B cell (primary cell): ENCODE measurements around the gene FCRL6. TPM values are rescaled to one million over a fixed set of nuclear protein-coding genes. Genes with fewer than 3 reads are reported as not detected.

Experiments
- ATAC-seq: fragments of 200-7000 bp; cut with Tn5 transposase; one replicate; pipeline ENCODE4 v1.10.0; 2021; ENCODE audit warnings: low read depth, mild to moderate bottlenecking, moderate number of reproducible peaks, moderate library complexity
- CTCF ChIA-PET: fragments of 350-600 bp; sonication (Branson Sonifier 250); formaldehyde crosslinking; loops from one replicate; lab custom pipeline; 2021; ENCODE audit warnings: antibody characterized with exemption, inconsistent platforms; lab: Charles Lee
- POLR2A ChIA-PET: fragments of 350-600 bp; sonication (Branson Sonifier 250); formaldehyde crosslinking; loops from one replicate; lab custom pipeline; 2021; ENCODE audit warnings: antibody characterized with exemption; lab: Charles Lee
- DNase-seq: peaks from one replicate; pipeline ENCODE4 v3.0.0; 2013
- H2AFZ ChIP-seq: 2 replicates; pipeline ENCODE4 v1.6.1; 2012; ENCODE audit warnings: mild to moderate bottlenecking, low read depth, low read length; ENCODE audit not compliant: insufficient read depth, poor library complexity, severe bottlenecking
- H3K27ac ChIP-seq, 2 donors: 1 replicate in 1 of 2; 2 replicates in 1 of 2; pipeline ENCODE4 v1.5.1; 2012 to 2013; ENCODE audit warnings: low read length in 2 of 2, mild to moderate bottlenecking in 2 of 2, moderate library complexity in 1 of 2
- H3K27me3 ChIP-seq, 4 experiments: fragments of 200-600 bp in 1 of 4; sonication (generic) in 1 of 4; replicated peaks in 1 of 4; 1 replicate in 2 of 4; 2 replicates in 2 of 4; pipeline versions ENCODE4 v1.6.1 to v1.7.0; 2013 to 2016; ENCODE audit warnings: low read length in 3 of 4, mild to moderate bottlenecking in 2 of 4, mixed read lengths in 1 of 4, moderate library complexity in 1 of 4; ENCODE audit not compliant: insufficient read depth in 4 of 4, control insufficient read depth in 3 of 4; ENCODE audit errors: control extremely low read depth in 1 of 4
- H3K36me3 ChIP-seq, 2 experiments: replicated peaks in 1 of 2; 1 replicate in 1 of 2; 2 replicates in 1 of 2; pipeline versions ENCODE4 v1.6.1 to v1.7.1; 2013; ENCODE audit warnings: low read length in 1 of 2; ENCODE audit not compliant: insufficient read depth in 2 of 2, control insufficient read depth in 1 of 2; ENCODE audit errors: control extremely low read depth in 1 of 2, extremely low read depth in 1 of 2
- H3K4me1 ChIP-seq, 2 donors: fragments of 200-600 bp in 1 of 2; sonication (generic) in 1 of 2; 1 replicate in 1 of 2; 2 replicates in 1 of 2; pipeline versions ENCODE4 v1.5.1 to v1.6.1; 2013 to 2017; ENCODE audit warnings: low read length in 2 of 2; ENCODE audit not compliant: control insufficient read depth in 2 of 2, insufficient read depth in 2 of 2
- H3K4me2 ChIP-seq: replicated peaks from 2 replicates; pipeline ENCODE3; 2012; ENCODE audit warnings: mild to moderate bottlenecking, low read depth, low read length; ENCODE audit not compliant: poor library complexity, severe bottlenecking
- H3K4me3 ChIP-seq, 5 experiments: fragments of 200-600 bp in 1 of 5; sonication (generic) in 1 of 5; 1 replicate in 3 of 5; 2 replicates in 2 of 5; pipeline versions ENCODE4 v1.5.1 to v1.7.0; 2011 to 2016; ENCODE audit warnings: low read length in 4 of 5, mild to moderate bottlenecking in 4 of 5, low read depth in 2 of 5, control low read depth in 1 of 5, moderate library complexity in 1 of 5; ENCODE audit not compliant: insufficient read depth in 1 of 5; ENCODE audit errors: control extremely low read depth in 1 of 5, extremely low read depth in 1 of 5
- H3K79me2 ChIP-seq: fragments of 200-600 bp; sonication (generic); one replicate; pipeline ENCODE4 v1.6.0; 2016; ENCODE audit warnings: low read length; ENCODE audit not compliant: control insufficient read depth, insufficient read depth
- H3K9ac ChIP-seq: fragments of 200-600 bp; sonication (generic); 2 replicates; pipeline ENCODE4 v1.6.1; 2017; ENCODE audit warnings: mild to moderate bottlenecking, low read length, moderate library complexity
- H3K9me3 ChIP-seq, 3 donors: one replicate each; pipeline versions ENCODE4 v1.6.1 to v1.7.1; 2013; ENCODE audit warnings: low read length in 2 of 3; ENCODE audit not compliant: control insufficient read depth in 2 of 3, insufficient read depth in 1 of 3; ENCODE audit errors: control extremely low read depth in 1 of 3
- H4K20me1 ChIP-seq: 2 replicates; pipeline ENCODE4 v1.6.0; 2012; ENCODE audit warnings: mild to moderate bottlenecking, low read length; ENCODE audit not compliant: insufficient read depth, control insufficient read depth, poor library complexity, severe bottlenecking
- H3K27ac Mint-ChIP-seq: one replicate; pipeline ENCODE4 v1.8.0; 2021; ENCODE audit warnings: mixed read lengths
- H3K27me3 Mint-ChIP-seq: one replicate; pipeline ENCODE4 v1.8.0; 2021; ENCODE audit warnings: mixed read lengths
- H3K4me1 Mint-ChIP-seq: one replicate; pipeline ENCODE4 v1.8.0; 2021; ENCODE audit warnings: mixed read lengths
- H3K4me3 Mint-ChIP-seq: one replicate; pipeline ENCODE4 v1.8.0; 2021; ENCODE audit warnings: mixed read lengths
- H3K9me3 Mint-ChIP-seq: one replicate; pipeline ENCODE4 v1.8.0; 2022; ENCODE audit warnings: mixed read lengths; ENCODE audit not compliant: insufficient read depth
- CTCF ChIP-seq: fragments of 200-600 bp; IDR thresholded peaks from one replicate; pipeline ENCODE4 v1.8.0; 2022; ENCODE audit warnings: antibody characterized with exemption, mild to moderate bottlenecking
- EZH2 ChIP-seq: IDR thresholded peaks from 2 replicates; pipeline ENCODE4 v1.6.1; 2012; ENCODE audit warnings: borderline replicate concordance, low read depth, mild to moderate bottlenecking, moderate library complexity, low read length; ENCODE audit not compliant: insufficient read depth, poor library complexity, severe bottlenecking
- WGBS: methylation state at CpG from one replicate; pipeline ENCODE4 v1.1.5; 2013; ENCODE audit warnings: missing lambda C conversion rate; ENCODE audit not compliant: insufficient coverage; 5-methylcytosine and 5-hydroxymethylcytosine counted together
- intact Hi-C: fragments of 100-400 bp; cut with micrococcal nuclease; formaldehyde crosslinking; loops from one replicate; pipeline ENCODE4 v1.10.0; 2022
- polyA plus RNA-seq: library from polyadenylated mRNA; depleted of rRNA; stranded (reverse); fragments of >200 nt; gene quantifications from 2 replicates; pipeline ENCODE4 v1.2.3, GENCODE V29; 2012
- small RNA-seq: library from RNA; depleted of rRNA; stranded (forward); fragments of <200 nt; gene quantifications from one replicate; pipeline ENCODE3, GENCODE V24; 2012; ENCODE audit warnings: low replicate concordance, low read depth; ENCODE audit not compliant: insufficient read length
- total RNA-seq, 2 donors: library from RNA; stranded (reverse); fragments of 120-200 nt in 1 of 2; gene quantifications; 1 replicate in 1 of 2; 2 replicates in 1 of 2; pipeline versions ENCODE4 v1.2.3 to v1.2.4, GENCODE V29; 2013 to 2022

Gene FCRL6
- total and polyA plus RNA-seq, 2 donors (not counting 1 experiment from before 2014, with no cell fraction given): 0.81 TPM; not detected in 1

- no peak overlapping the region for H3K4me3 Mint-ChIP-seq
- no peaks in the 10 kb centered on the region for H3K9me3 Mint-ChIP-seq
- CTCF ChIA-PET: interaction anchor here (0.8 kb wide), 1 partner anchor 142 kb away, joined by 3 read pairs; no protein-coding TSS in a partner anchor
- intact Hi-C loops: no loop called here
- Histone ChIP-seq H3K36me3 (no peaks in the 10 kb centered on the region), H3K4me3 (no peak overlapping the region), H4K20me1 (no peaks in the 10 kb centered on the region), H3K4me1 (no peaks in the 10 kb centered on the region), H2AFZ (no peak overlapping the region), H3K27me3 (peaks cover 0 to 5% (median 0%) of the 10 kb centered on the region in 4 experiments), H3K9me3 (no peaks in the 10 kb centered on the region), H3K27ac (no peak overlapping the region), H3K4me2 (no peak overlapping the region), H3K79me2 (no peaks in the 10 kb centered on the region), H3K9ac (no peak overlapping the region)
- TF ChIP-seq EZH2 (no peak), CTCF (no peak)
- H3K4me1 Mint-ChIP-seq: no peaks in the 10 kb centered on the region
- 94% methylated on average over 2 of the region's 2 CpGs for WGBS
- POLR2A ChIA-PET: no interaction called here
- peaks cover 24% of the 10 kb centered on the region for H3K27me3 Mint-ChIP-seq
- DNase-seq (no peak), ATAC-seq (no peak)
- H3K27ac Mint-ChIP-seq: no peak overlapping the region
Measured at GRCh38 chr1:159864262-159864661, 62.1 kb downstream of the FCRL6 start.

Small RNA genes lying within 50 kb of the gene (small RNA-seq; reads per million reads assigned to genes)
- not detected for gene RF00570

Other genes starting within 250 kb of the FCRL6 start
- gene APCS, start 214.5 kb upstream of the FCRL6 start, total RNA-seq: not detected in 2 replicates
- gene APCS, start 214.5 kb upstream of the FCRL6 start, polyA plus RNA-seq: not detected in 2 replicates
- not detected in 2 replicates for gene CRP, start 87.8 kb upstream of the FCRL6 start, total RNA-seq
- gene CRP, start 87.8 kb upstream of the FCRL6 start, polyA plus RNA-seq: not detected in 2 replicates
- gene DUSP23, start 21.4 kb upstream of the FCRL6 start, total RNA-seq: 9.5 and 9.6 TPM in 2 replicates
- gene DUSP23, start 21.4 kb upstream of the FCRL6 start, polyA plus RNA-seq: 10.5 and 15.8 TPM in 2 replicates
- gene SLAMF8, start 24.5 kb downstream of the FCRL6 start, total RNA-seq: 0.54 TPM in 1 of 2 replicates, not detected in the other
- 0.17 TPM in 1 of 2 replicates, not detected in the other for gene SLAMF8, start 24.5 kb downstream of the FCRL6 start, polyA plus RNA-seq
- gene VSIG8, start 60.3 kb downstream of the FCRL6 start, total RNA-seq: 0.17 TPM in 1 of 2 replicates, not detected in the other
- 0.09 TPM in 1 of 2 replicates, not detected in the other for gene VSIG8, start 60.3 kb downstream of the FCRL6 start, polyA plus RNA-seq
- 1.7 and 2.4 TPM in 2 replicates for gene CFAP45, start 97.8 kb downstream of the FCRL6 start, total RNA-seq
- 1.3 and 5.2 TPM in 2 replicates for gene CFAP45, start 97.8 kb downstream of the FCRL6 start, polyA plus RNA-seq
- 342 and 354 TPM in 2 replicates for gene TAGLN2, start 123.1 kb downstream of the FCRL6 start, total RNA-seq
- gene TAGLN2, start 123.1 kb downstream of the FCRL6 start, polyA plus RNA-seq: 656 and 721 TPM in 2 replicates
- 0.15 and 0.37 TPM in 2 replicates for gene IGSF9, start 143.3 kb downstream of the FCRL6 start, total RNA-seq
- gene IGSF9, start 143.3 kb downstream of the FCRL6 start, polyA plus RNA-seq: 0.36 and 0.89 TPM in 2 replicates
- not detected in 2 replicates for gene SLAMF9, start 151.9 kb downstream of the FCRL6 start, total RNA-seq
- not detected in 2 replicates for gene SLAMF9, start 151.9 kb downstream of the FCRL6 start, polyA plus RNA-seq
- gene PIGM, start 229.6 kb downstream of the FCRL6 start, total RNA-seq: 6.0 and 7.4 TPM in 2 replicates
- 1.4 TPM in 2 replicates for gene PIGM, start 229.6 kb downstream of the FCRL6 start, polyA plus RNA-seq